Activated CD4-positive, alpha-beta T cell treated with anti-CD3 and anti-CD28 coated beads, Interleukin-2, amount 50 U/mL, for 24 hours (primary cell): Measurements from ENCODE around the gene C6orf136.

ENCODE experiments used
- DNase-seq, 2 donors: peaks; one replicate each; pipeline ENCODE4 v3.0.0-alpha.2; 2020; ENCODE audit warnings: low read depth in 1 of 2, low spot score in 1 of 2

Gene C6orf136

DNA sequence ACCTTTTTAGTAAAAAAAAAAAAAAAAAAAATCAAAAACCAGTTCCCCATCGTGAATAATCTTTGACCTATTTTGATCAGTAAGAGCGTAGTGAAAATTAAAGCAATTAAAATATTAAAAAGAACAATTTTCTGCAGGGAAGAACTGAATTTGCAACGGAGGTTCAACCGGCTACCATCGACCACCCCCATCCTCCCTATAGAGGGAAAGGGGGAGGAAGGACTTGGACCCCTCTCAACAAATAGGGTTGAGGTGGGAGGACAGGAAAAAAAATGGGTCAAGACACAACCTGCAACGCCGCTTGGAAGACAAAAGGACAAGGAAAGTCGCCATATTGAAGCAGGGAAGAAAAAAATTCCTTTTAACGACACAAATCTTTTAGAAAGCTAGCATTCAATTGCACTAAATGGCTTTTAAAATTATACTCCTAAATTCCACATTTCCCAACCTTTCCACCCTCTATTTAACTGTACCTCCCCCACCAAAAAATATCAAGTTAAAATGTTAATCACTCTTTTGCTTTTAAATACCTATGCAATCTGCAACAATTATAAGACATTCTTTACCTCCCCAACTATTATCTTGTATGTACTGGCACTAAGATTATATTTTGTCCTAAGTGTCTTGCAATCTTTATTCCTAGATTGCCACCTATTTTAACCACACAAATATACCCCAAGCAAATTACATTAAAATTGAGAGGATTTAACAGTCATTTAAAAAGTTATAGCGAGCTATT, 31.5 kb upstream of the C6orf136 start:
- DNase-seq: no peak

DNA sequence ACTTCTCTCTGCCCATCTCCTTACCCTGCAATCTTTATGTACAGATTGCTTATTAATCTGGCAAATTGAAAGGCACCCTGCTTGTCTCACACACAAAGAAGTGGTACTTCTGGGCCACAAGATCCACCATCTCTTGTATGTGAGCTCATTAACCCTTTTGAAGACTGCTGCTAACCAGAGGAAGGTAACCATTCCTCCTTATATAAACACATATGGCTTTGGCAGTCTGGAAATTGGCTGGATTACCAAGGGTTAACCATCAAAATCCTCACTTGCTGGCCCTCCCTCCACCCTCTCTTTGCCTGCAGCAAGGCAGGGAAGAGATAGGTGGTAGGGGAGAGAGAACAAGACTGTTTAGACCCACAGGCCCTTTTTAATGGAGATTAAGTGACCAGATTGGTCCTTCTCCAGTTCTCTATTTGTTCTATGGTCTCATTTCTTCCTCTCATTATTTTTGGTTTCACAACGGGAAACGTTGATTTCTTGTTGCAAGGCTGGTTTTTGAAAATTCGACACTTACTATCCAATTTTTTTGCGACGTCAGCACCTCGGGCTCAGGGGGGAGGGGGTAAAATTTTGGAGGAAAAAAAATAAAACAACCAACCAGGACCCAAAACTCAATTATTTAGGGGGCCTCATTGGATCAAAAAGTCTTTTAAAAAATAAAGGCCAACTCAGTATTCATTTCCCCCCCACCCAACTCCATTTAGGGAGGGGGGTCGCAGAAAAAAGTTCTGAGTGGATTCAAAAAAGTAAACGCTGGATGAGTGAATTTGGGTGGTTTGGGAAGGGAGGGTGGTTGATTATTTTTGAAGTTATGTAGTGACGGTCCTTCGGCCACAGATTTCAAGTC, 30.7 kb upstream of the C6orf136 start:
- DNase-seq: no peak

DNA sequence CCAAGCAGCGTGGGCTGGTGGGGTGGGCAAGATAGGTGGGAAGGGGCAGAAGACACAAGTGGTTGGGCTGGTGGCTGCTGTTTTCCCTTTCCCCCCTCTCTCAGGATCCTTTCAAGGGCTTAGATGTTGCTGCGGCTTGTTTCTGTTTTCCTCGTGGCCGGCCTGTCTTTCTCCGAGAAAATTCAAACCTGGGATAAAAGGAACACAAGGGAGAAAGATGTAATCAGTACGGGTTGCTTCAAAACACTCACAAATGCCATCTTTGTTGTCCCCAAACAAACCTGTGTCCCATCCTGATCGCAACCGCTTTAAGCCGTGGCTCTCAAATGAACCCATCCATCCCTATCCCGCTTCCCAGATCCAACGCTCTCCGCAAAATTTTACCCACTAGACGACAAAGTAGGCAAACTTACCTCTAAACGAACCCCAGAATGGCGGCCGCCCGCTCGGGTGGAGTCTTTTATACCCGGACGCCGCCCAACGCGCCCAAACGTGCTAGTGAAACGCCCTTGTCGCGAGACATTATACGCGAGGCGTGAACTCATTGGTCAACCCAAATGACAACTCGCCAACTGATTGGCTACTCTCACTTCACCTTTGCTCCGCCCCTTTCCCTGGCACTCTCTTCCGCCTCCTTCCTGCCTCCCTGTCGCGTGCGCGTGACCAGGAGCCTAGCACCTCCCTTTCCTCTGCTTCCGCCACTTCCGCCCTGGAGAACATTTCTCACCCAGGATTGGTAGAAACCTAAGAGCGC, 29.9 kb upstream of the C6orf136 start, which contains the start of gene PPP1R10:
PPP1R10 (minus strand) TSS at position 433 of the 754 bp plus-strand sequence. CDS start 7,299 bp downstream, outside the sequence.
- DNase-seq: peak; percentile 94 to 99

DNA sequence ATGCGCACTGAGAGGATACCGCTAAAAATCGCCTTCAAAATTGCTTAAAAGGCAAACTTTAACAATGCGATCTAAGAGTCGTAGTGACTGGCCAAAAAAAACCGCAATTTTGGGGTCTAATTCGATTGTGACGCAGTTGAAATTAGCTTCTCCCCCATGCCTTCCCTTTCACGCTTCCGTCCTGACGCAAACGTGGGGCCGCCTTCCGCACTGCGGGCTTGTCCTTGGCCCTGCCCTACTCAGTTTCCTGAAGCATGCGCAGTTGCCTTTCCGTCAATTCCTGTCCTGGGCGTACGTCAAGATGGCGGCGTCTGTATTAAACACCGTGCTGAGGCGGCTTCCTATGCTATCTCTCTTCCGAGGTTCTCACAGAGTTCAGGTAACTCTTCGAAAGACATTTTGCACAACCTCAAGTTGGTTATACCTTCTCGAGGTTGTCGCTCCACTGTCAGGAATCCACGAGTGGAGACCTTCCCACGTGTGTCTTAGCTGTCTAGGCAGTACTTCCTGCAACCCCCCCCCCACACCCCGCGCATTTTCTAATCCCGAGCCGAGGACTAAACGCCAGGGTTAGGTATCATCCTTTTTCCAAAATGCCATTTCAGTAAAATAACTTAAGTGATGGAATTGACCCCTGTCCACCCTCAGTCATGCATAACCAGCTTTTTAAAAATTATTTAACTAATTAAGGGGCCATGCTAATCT, 29.2 kb upstream of the C6orf136 start, which contains the start of gene MRPS18B:
MRPS18B (plus strand) TSS at position 276 of the 705 bp plus-strand sequence; CDS start at position 302, 26 bp downstream.
- DNase-seq: peak; percentile 84 to 98

DNA sequence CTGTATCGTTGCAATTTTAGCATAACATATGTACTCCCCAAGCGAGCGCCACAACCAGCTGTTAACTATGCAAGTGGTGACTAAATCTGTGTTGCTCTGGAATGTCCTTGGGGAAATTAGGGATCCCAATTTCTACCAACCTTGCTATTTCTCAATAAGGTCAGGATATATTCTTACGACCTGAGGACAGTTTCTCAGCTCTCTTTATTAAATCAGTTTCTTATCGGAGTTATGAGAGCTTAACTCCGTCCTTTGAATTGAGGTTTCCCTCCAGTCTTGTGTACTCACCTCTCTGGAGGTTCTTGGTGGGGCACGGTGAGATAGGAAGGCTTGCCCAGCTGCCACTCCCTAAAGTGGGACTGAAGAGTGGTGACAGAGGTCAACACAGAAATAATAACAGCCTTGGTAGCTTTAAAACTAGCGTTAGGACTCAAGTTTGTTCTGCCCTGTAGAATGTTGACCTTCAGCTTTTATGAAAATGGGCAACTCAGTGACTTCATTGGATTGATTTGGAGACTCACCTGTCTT, 28.6 kb upstream of the C6orf136 start:
- no peak for DNase-seq

DNA sequence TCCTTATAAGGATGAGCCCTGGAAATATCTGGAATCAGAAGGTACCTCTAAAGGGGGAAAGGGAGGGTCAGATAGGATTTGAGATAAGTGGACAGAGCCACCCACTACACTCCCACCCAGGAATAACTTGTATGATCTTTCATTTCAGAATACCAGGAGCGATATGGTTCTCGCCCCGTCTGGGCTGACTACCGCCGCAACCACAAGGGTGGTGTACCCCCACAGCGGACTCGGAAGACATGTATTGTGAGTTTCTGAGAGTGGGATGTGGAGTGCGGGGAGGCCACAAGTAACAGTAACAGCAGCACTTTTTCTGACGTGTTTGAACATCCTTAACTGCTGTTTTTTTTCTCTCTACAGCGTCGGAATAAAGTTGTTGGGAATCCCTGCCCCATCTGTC, 27.4 kb upstream of the C6orf136 start:
- DNase-seq: no peak

DNA sequence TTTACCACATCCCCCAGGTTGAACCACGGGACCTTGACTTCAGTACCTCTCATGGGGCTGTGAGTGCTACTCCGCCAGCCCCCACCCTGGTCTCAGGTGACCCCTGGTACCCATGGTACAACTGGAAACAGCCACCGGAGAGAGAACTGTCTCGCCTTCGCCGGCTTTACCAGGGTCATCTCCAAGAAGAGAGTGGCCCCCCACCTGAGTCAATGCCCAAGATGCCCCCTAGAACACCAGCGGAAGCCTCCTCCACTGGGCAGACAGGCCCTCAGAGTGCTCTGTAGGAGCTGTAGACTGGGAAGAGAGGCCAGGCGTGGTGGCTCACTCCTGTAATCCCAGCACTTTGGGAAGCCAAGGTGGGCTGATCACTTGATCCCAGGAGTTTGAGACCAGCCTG, 21.4 kb upstream of the C6orf136 start:
- no peak for DNase-seq

DNA sequence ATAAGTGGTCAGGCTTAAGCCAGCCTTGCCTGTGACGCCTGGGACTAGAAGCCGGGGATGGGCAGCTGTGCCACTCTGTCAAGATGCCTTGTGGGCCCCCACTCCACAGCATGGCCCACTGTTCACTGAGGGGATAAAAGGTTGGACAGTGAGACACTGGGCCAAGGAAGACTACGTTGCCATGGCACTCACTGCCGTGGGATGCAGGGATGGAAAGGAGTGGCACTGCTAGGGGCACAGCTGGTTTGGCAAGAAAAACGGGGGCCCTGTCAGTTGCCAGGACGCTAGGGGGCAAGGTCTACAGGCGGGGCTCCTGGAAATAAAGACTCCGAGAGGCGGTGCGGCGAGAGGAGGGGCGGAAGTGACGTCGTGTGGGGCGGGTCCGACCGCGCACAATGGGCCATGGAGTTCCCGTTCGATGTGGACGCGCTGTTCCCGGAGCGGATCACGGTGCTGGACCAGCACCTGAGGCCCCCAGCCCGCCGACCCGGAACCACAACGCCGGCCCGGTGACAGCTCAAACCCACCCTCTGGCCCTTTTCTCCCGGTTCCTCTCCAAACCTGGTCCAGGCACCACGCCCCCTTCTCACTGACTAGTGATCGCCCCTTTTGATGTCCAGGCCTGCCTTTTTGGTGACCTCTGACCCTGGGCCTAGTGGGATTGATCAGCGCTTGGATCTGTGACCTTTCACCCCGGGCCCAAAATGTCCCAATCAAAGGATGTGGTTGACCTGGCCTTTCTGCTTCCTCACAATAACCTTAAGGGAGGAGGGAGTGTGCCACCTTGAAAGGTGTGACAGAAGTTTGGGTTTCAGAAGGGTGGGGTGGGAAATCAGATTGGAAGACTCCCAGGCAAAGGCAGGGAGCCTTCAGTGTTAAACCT, 20.2 kb upstream of the C6orf136 start, which contains the start of gene ATAT1:
ATAT1 (plus strand) TSS at position 391 of the 883 bp plus-strand sequence.
- DNase-seq: peak; percentile 74 to 80

DNA sequence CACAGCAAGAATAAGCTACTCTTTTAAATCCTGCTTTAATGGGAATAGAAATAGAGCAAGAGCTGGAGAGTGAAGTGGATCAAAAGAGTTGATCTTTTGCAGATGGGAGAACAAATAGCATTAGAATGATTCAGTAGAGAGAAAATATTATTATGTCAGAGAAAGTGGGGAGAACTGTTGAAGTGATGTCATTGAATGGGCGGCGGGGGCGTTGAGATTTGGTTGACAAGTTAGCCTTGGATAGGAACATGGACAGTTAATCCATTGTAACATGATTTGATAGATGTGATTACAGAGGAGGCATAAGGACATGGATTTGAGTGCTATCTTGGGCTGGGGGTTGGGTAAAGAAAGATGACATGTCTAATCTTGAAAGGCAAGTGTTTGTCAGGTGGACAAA, 11.1 kb upstream of the C6orf136 start:
- no peak for DNase-seq

DNA sequence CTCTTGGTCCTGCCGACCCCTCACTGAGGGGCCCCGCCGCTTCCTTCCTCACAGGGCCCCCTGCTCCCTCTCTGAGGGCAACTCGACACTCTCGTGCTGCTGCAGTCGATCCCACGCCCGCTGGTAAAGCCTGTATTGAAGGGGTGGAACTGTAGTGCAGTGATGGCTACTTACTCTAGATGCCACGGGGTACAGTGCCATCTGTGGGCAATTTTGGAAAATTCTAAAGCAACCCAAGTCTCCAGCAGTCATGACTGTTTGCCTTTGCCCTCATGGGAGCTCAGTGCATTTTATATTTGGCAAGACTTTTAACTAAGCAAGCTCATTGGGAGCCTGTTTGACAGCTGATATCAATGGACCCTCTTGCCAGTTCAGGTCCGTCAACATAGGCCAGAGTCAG, 6.5 kb upstream of the C6orf136 start:
- no peak for DNase-seq

DNA sequence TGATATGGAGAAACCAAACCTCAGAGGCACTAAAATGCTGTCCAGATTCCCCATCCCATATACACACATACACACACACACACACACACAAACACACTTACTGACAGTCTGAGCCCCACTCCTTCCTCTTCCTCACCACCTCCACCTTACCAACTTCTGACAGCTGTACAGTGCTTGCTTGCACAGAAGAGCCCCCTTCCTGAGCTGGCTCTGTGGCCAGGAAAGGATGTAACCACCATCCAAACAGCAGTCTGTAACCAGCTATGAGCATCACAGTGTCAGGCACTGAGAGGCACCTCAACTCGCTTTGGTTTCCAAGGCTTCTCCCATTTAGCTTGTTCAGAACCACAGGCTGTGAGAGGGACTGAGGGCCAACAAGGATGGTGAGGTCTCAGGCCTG, 5.9 kb upstream of the C6orf136 start:
- DNase-seq: no peak

DNA sequence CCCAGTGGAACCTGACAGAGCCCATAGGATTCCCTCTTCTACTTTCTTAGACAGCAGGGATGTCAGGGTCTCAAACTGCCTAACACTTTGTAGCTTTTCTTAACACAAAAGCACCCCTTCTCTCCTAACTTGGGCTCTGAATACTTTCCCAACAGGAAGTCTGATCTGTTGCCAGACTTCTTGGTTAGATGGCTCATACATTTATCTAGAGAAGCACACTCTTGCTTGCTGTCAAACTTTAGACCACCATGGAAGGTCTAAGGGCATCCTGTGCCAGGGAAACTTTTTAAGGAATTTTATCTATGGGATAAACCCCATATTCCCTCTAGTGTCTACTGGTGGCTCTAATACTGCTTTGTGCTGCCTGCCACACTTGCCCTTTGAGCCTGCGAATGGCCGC, 3.3 kb upstream of the C6orf136 start:
- no peak for DNase-seq

DNA sequence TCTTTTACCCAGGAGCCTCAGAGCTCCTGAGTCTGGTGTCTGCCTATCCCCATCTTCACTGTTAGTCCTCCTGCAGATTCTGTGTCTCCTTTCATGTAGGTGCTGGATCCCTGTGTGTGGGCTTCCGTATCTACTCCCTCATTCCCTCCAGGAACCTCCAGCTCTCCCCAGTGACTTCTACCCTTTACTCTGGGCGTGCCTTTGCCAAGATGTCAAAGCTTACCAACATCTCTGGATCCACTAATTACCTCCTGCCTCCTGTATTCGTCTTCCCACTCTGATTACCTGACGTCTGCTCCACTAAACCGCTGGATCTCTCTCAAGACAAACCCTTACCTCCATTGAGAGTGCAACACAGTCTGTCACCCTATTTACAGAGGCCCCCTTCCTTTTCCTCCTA, 2.2 kb upstream of the C6orf136 start:
- no peak for DNase-seq

DNA sequence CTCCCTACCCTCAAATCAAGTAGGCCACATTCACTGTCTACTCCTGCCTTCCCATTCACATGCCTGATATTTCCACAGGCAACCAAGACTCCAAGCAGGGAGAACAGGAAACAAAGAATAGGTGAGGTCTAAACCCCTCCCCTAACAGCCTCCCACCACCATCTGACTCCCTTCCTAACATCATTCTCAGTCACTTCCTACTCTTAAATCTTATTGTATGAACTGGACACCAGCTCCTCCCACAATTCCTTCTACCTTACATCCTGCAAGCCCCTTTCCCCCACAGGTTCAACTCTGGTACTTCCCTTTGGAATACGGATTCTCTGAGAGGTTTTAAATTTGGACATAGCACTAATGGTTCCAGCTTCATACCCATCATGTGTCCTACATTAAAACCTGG, 944 bp upstream of the C6orf136 start:
- DNase-seq: no peak

DNA sequence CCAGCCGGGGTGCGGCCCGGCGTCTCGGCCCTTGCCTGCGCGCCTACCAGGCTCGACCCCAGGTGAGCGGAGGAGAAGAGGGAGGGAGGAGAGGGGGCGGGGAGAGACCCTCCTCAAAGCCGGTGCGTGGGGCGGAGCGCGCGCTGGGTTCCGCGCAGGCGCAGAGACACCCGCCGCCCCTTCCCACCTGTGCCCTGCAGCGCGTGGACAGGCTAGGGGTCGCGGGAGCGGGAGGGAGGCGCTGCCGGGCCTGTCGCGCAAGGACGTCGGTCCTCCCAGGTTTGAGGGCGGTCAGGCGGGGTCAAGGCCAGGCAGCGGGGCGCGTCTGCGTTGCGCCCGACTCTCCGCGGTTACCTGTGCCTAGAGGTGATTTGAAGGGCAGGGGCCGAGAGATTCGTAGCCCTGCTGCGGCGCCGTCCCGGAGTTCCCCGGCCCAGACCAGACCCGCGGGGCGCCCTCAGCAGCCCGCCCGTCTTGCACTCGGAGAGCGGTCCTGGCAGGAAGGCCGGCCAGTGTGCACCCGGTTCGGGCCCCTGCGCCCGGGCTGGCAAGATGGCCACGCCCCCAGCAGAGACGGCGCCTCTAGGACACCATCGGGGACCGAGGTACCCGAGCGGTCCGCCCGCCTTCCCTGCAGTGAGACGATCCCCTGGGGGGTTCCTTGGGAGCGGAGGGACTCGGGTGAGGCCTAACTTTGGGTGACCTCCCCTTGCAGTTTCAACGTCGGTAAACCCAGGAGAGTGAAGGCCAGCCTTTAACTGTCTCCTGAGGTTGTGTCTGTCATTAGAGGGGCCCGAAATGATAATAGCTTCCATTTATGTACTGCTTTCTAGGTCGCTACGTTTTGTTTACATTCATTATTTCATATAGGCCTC, 546 bp downstream of the C6orf136 start:
- peak; percentile 63 to 75 for DNase-seq

DNA sequence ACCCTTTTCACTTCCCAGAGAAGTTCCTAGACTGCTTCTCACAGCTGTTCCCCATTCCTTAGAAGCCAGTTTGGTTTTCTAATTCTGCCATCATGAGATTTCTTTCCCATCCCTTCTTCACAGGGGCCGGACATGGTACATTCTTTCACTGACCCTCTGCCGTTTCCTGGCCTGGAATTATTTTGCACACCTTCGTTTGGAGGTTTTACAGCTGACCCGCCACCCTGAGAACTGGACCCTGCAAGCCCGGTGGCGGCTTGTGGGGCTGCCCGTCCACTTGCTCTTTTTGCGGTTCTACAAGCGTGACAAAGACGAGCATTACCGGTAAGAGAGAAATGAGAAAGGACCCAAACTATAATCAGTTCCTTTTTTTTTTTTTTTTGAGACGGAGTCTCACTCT, 4.2 kb downstream of the C6orf136 start:
- no peak for DNase-seq

DNA sequence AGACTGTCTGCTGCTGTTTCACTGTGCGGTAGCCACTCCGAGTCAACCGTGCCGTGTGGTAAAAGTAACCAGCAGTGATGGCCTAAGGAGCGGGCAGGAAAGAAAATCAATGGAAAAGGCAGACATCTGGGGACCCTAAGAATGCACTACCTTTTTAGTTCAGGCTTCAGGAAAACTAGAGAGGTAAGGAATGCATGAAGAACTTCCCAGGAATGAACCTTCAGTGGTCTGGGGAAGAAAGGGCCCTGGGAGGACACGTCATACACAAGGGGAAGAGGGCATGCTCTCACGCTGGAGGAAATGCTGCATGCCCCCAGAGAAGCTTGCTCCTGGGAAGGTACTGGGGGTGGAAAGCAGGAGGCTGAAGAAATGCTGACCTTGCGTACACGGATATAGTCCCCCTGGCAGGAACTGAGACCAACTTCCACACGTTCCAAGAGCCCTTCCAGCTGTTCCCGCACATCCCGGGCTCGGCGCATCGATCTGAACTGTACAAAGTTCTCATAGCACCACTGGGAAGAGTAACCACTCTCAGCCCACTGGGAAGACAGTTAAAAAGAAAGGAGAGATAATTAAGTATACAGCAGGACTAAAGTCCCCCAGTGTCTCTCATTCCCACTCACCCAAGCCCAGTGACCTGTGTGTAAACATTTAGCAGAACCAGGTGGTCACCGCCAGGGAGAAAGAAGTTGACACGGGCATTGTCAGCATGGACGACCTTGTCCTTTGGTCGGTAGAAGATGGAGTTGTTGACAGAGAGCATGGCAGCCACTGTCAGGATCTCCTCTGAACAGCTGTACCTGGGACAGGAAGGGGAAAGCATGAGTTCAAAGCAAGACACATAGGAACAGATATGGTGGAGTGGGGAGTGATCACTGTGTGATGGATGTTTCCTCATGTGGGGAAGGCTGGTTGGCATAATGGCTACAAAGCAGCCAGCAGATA, 8.1 kb downstream of the C6orf136 start:
- DNase-seq: no peak

DNA sequence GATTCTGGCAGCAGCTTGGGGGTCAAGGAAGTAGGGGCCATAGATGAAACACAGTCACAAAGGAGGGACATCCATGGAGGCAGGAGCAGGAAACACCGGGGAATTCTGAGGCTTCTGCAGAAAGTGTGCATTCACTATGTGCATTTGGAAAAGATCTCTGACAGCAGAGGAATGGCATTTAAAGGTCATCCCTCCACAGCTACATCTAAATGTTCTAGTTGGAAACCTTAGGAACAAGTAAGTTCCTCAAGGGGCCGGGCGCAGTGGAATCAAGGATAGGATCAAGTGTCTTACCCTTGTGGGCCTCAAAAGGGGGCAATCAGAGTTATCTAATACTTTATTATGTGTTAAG, 8.8 kb downstream of the C6orf136 start:
- DNase-seq: no peak
